ENCODE measurements around the gene MAD1L1. TPM values are rescaled to one million over a fixed set of nuclear protein-coding genes. Genes with fewer than 3 reads are reported as not detected.
"Not testable (repeated sequence)": the region's sequence is repeated elsewhere in the genome, so short reads cannot be mapped to it uniquely, and the experiment has no call there.

Gene MAD1L1
- total RNA-seq, 4 donors from 2014 or later: 22.3 to 56.6 (median 35.0) TPM

- no peak overlapping the region for H3K4me3 ChIP-seq
- no CpG with 5 or more reads among the region's 15 CpGs for WGBS, 2 donors (ENCODE audit: low coverage in 1 of 2)
- H3K4me1 ChIP-seq: no peaks in the 10 kb centered on the region
- no peaks in the 10 kb centered on the region for H3K9me3 ChIP-seq
- H3K27me3 ChIP-seq: no peaks in the 10 kb centered on the region
- H3K27ac ChIP-seq: no peak overlapping the region
- TF ChIP-seq POLR2AphosphoS5 (IDR thresholded peaks at IDR 0.05): no peak
- TF ChIP-seq, protein P1, sequence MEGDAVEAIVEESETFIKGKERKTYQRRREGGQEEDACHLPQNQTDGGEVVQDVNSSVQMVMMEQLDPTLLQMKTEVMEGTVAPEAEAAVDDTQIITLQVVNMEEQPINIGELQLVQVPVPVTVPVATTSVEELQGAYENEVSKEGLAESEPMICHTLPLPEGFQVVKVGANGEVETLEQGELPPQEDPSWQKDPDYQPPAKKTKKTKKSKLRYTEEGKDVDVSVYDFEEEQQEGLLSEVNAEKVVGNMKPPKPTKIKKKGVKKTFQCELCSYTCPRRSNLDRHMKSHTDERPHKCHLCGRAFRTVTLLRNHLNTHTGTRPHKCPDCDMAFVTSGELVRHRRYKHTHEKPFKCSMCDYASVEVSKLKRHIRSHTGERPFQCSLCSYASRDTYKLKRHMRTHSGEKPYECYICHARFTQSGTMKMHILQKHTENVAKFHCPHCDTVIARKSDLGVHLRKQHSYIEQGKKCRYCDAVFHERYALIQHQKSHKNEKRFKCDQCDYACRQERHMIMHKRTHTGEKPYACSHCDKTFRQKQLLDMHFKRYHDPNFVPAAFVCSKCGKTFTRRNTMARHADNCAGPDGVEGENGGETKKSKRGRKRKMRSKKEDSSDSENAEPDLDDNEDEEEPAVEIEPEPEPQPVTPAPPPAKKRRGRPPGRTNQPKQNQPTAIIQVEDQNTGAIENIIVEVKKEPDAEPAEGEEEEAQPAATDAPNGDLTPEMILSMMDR (IDR thresholded peaks at IDR 0.05): no peak
- no peak for TF ChIP-seq EP300 (IDR thresholded peaks at IDR 0.05)
- TF ChIP-seq POLR2A (IDR thresholded peaks at IDR 0.05): no peak
- ATAC-seq: no peak
- peaks cover 0 to 22% of the 10 kb centered on the region in 2 donors for H3K36me3 ChIP-seq
Measured at GRCh38 chr7:1997537-1998076, 235.1 kb downstream of the MAD1L1 start.

GRCh38 chr7:1996816-1997215 lies 235.9 kb downstream of the MAD1L1 start:
- H3K36me3 ChIP-seq: peaks cover 0 to 18% of the 10 kb centered on the region in 2 donors
- no peak for ATAC-seq
- H3K27me3 ChIP-seq: no peaks in the 10 kb centered on the region
- WGBS, 2 donors (ENCODE audit: low coverage in 1 of 2): 94 to 100% methylated on average over 6 to 9 of the region's 9 CpGs
- H3K4me3 ChIP-seq: no peak overlapping the region
- TF ChIP-seq POLR2AphosphoS5 (IDR thresholded peaks at IDR 0.05): no peak
- H3K27ac ChIP-seq: no peak overlapping the region
- no peaks in the 10 kb centered on the region for H3K9me3 ChIP-seq
- H3K4me1 ChIP-seq: no peaks in the 10 kb centered on the region

DNA sequence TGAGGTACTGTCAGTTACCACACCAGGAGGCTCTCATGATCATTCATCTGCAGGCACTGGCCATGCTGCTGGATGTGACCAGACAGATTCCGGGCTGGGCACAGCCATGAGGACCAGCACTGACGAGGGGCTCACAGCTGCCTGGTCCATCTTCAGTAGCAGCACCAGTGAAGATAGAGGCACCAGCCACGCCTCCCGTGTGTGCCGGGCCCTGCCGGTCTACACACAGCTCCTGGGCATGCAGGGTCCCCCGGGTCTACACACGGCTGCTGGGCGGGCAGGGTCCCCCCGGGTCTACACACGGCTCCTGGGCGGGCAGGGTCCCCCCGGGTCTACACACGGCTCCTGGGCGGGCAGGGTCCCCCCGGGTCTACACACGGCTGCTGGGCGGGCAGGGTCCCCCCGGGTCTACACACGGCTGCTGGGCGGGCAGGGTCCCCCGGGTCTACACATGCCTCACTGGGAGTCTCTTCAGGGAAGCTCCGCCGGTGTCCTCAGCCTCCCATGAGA lies 236.8 kb downstream of the MAD1L1 start:
- no CpG with 5 or more reads among the region's 24 CpGs for WGBS, 2 donors (ENCODE audit: low coverage in 1 of 2)

GRCh38 chr7:1995426-1995825 lies 237.3 kb downstream of the MAD1L1 start:
- no CpG with 5 or more reads among the region's 11 CpGs for WGBS, 2 donors (ENCODE audit: low coverage in 1 of 2)
- Histone ChIP-seq H3K4me3 (no peak overlapping the region), H3K36me3 (peaks cover 0 to 5% of the 10 kb centered on the region in 2 donors), H3K4me1 (peaks cover 0 to 2% (median 0%) of the 10 kb centered on the region in 3 donors), H3K9me3 (no peaks in the 10 kb centered on the region), H3K27me3 (no peaks in the 10 kb centered on the region), H3K27ac (no peak overlapping the region)
- ATAC-seq: no peak
- TF ChIP-seq EP300 (IDR thresholded peaks at IDR 0.05) (no peak), POLR2AphosphoS5 (IDR thresholded peaks at IDR 0.05) (no peak), POLR2A (IDR thresholded peaks at IDR 0.05) (no peak)
- TF ChIP-seq, protein P1 (IDR thresholded peaks at IDR 0.05): no peak

More for the DNA sequence above, 236.8 kb downstream of the MAD1L1 start:
- H3K4me3 ChIP-seq, H3K4me1 ChIP-seq, H3K27me3 ChIP-seq, H3K36me3 ChIP-seq, ATAC-seq, H3K9me3 ChIP-seq, H3K27ac ChIP-seq: not testable (repeated sequence)

DNA sequence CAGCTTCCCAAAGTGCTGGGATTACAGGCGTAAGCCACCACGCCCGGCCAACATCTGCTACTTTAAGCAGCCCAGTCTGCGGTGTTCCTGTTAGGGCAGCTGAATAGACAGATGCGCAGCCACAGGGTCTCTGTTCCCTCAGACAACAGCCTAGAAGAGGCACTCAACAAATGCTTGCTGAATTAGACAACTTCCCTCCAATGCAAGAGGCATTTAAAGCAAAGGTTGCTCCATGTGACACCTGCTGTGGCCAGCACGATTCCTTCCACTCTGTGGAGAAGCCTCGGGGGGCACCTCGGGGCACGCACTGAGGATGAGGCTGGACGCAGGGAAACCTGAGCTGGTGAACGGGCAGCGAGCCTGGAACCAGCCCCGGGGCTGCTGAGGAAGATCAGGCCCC lies 237.8 kb downstream of the MAD1L1 start:
- Histone ChIP-seq H3K27me3 (no peaks in the 10 kb centered on the region), H3K4me1 (peaks cover 0 to 6% (median 0%) of the 10 kb centered on the region in 3 donors), H3K36me3 (peaks cover 0 to 5% of the 10 kb centered on the region in 2 donors), H3K4me3 (no peak overlapping the region), H3K27ac (no peak overlapping the region), H3K9me3 (no peaks in the 10 kb centered on the region)
- 100% methylated on average over 3 of the region's 13 CpGs; no CpG with 5 or more reads in 1 of the 2 donors for WGBS, 2 donors (ENCODE audit: low coverage in 1 of 2)
- ATAC-seq: no peak
- TF ChIP-seq, protein P1 (IDR thresholded peaks at IDR 0.05): no peak
- no peak for TF ChIP-seq POLR2A (IDR thresholded peaks at IDR 0.05)
- no peak for TF ChIP-seq POLR2AphosphoS5 (IDR thresholded peaks at IDR 0.05)
